ENCODE data around the gene GNG4. TPM values are rescaled to one million over a fixed set of nuclear protein-coding genes. Genes with fewer than 3 reads are reported as not detected.

Gene GNG4
- total and polyA plus RNA-seq, 2 donors (not counting 3 experiments of a cell fraction or from before 2014, with no cell fraction given): 0.10 TPM; not detected in 1

DNA sequence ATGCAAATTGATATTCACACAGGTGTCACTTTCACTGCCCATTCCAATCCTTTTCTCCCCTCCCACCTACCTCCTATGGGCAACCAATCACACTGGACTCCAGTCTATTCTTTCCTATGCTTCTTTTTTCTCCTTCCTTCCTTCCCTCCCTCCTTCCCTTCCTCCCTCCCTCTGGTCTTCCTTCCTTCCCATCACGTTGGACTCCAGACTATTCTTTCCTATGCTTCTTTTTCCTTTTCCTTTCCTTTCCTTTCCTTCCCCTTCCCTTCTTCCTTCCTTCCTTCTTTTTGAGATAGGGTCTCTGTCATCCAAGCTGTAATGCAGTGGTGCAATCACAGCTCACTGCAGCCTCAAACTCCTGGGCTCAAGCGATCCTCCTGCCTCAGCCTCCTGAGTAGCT is 64.6 kb downstream of the GNG4 start:
- CTCF ChIA-PET: interaction anchor here (0.6 kb wide), 1 partner anchor 379 kb away, joined by 3 read pairs; no protein-coding TSS in a partner anchor
- dilution Hi-C loops (cut with MboI; ENCODE audit: extremely low pct_ligation_motif_present, low sequenced_read_pairs) (no loop called here), intact Hi-C loops (cut with micrococcal nuclease) (no loop called here)
- no peaks in the 10 kb centered on the region for H3K36me3 ChIP-seq (ENCODE audit: control insufficient read depth in 2 of 2, extremely low read depth in 1 of 2, insufficient read depth in 2 of 2, low read length in 2 of 2)
- no peaks in the 10 kb centered on the region for H3K9me1 ChIP-seq (replicated peaks; ENCODE audit: control insufficient read depth, extremely low read depth, insufficient read depth, low read length)
- no peaks in the 10 kb centered on the region for H4K20me1 ChIP-seq (replicated peaks; ENCODE audit: control insufficient read depth, extremely low read depth, insufficient read depth, low read length)
- H3K27ac ChIP-seq (ENCODE audit: insufficient read depth, low read depth, low read length): no peak overlapping the region
- no peak for FAIRE-seq
- no peaks in the 10 kb centered on the region for H3K79me2 ChIP-seq (ENCODE audit: control insufficient read depth, insufficient read depth, low read length)
- no peaks in the 10 kb centered on the region for H3K9me3 ChIP-seq (replicated peaks; ENCODE audit: control insufficient read depth, insufficient read depth, low read length)
- no peak overlapping the region for H3K4me2 ChIP-seq (ENCODE audit: insufficient read depth, low read length)
- no peak overlapping the region for H2AFZ ChIP-seq (ENCODE audit: low read depth, low read length)
- no peak for TF ChIP-seq FOS (IDR thresholded peaks at IDR 0.05; ENCODE audit: borderline replicate concordance, insufficient read depth, low read length)
- TF ChIP-seq, protein P1, sequence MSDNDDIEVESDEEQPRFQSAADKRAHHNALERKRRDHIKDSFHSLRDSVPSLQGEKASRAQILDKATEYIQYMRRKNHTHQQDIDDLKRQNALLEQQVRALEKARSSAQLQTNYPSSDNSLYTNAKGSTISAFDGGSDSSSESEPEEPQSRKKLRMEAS (IDR thresholded peaks at IDR 0.05; ENCODE audit: insufficient read depth, insufficient read length): no peak
- TF ChIP-seq GATA2 (IDR thresholded peaks at IDR 0.05; ENCODE audit: insufficient read depth, insufficient read length, low read depth, low read length): no peak
- TF ChIP-seq EZH2 (IDR thresholded peaks at IDR 0.05; ENCODE audit: borderline replicate concordance, low read depth, low read length, severe bottlenecking): no peak
- TF ChIP-seq POLR2AphosphoS5 (IDR thresholded peaks at IDR 0.05; ENCODE audit: insufficient read depth, low read depth, low read length): no peak
- no peak for TF ChIP-seq POLR2A (IDR thresholded peaks at IDR 0.05; ENCODE audit: low read depth, low read length)
- TF ChIP-seq JUN (IDR thresholded peaks at IDR 0.05; ENCODE audit: borderline replicate concordance, insufficient read depth, insufficient read length, low read depth): no peak
- TF ChIP-seq, protein P2, sequence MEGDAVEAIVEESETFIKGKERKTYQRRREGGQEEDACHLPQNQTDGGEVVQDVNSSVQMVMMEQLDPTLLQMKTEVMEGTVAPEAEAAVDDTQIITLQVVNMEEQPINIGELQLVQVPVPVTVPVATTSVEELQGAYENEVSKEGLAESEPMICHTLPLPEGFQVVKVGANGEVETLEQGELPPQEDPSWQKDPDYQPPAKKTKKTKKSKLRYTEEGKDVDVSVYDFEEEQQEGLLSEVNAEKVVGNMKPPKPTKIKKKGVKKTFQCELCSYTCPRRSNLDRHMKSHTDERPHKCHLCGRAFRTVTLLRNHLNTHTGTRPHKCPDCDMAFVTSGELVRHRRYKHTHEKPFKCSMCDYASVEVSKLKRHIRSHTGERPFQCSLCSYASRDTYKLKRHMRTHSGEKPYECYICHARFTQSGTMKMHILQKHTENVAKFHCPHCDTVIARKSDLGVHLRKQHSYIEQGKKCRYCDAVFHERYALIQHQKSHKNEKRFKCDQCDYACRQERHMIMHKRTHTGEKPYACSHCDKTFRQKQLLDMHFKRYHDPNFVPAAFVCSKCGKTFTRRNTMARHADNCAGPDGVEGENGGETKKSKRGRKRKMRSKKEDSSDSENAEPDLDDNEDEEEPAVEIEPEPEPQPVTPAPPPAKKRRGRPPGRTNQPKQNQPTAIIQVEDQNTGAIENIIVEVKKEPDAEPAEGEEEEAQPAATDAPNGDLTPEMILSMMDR (IDR thresholded peaks at IDR 0.05; ENCODE audit: extremely low read depth in 1 of 2, insufficient read depth in 1 of 2, low read depth in 1 of 2, low read length in 2 of 2): no peak
- no peak for TF ChIP-seq MYC (IDR thresholded peaks at IDR 0.05; ENCODE audit: low read depth, low read length)
- no peak overlapping the region for H3K4me3 ChIP-seq (replicated peaks in 1 of 3; ENCODE audit: insufficient read depth in 1 of 3, low read depth in 1 of 3, low read length in 3 of 3)
- H3K4me1 ChIP-seq (ENCODE audit: control insufficient read depth, extremely low read depth, insufficient read depth, low read length): no peaks in the 10 kb centered on the region
- no peak overlapping the region for H3K9ac ChIP-seq (replicated peaks; ENCODE audit: extremely low read depth, insufficient read depth, low read length)
- H3K27me3 ChIP-seq (ENCODE audit: control insufficient read depth in 2 of 2, insufficient read depth in 2 of 2, low read length in 2 of 2): peaks cover 0 to 2% of the 10 kb centered on the region in 2 experiments
- POLR2A ChIA-PET: no interaction called here
- DNase-seq (ENCODE audit: low read depth, low spot score): no peak
- BruUV-seq (replicated peaks): no TSS peak

Measured in endothelial cell of umbilical vein (primary cell).